Kidney (tissue), 14 donors: Measurements from ENCODE around the gene TBC1D1. TPM values are rescaled to one million over a fixed set of nuclear protein-coding genes. Genes with fewer than 3 reads are reported as not detected.

Experiments
- DNase-seq, 5 donors: peaks; one replicate each; pipeline ENCODE4 v3.0.0-alpha.2; 2013 to 2020
- FAIRE-seq: peaks from 2 replicates; lab custom pipeline; 2012; peaks lifted over from hg19 to GRCh38; lab: Jason Lieb, UNC
- H3K27ac ChIP-seq, 2 donors: one replicate each; pipeline ENCODE4 v1.7.0; 2013; ENCODE audit warnings: low read depth in 2 of 2, low read length in 2 of 2, inconsistent platforms in 1 of 2
- H3K27me3 ChIP-seq: one replicate; pipeline ENCODE4 v1.7.1; 2013; ENCODE audit warnings: low read length, inconsistent platforms; ENCODE audit not compliant: control insufficient read depth, insufficient read depth
- H3K36me3 ChIP-seq, 3 donors: one replicate each; pipeline versions ENCODE4 v1.7.0 to v1.7.1; 2013; ENCODE audit warnings: low read length in 3 of 3, control low read depth in 1 of 3, inconsistent platforms in 1 of 3; ENCODE audit not compliant: insufficient read depth in 3 of 3, control insufficient read depth in 2 of 3
- H3K4me1 ChIP-seq, 3 donors: one replicate each; pipeline versions ENCODE4 v1.7.0 to v1.7.1; 2013; ENCODE audit warnings: low read length in 3 of 3, inconsistent platforms in 1 of 3, low read depth in 1 of 3; ENCODE audit not compliant: control insufficient read depth in 2 of 3, insufficient read depth in 2 of 3
- H3K4me3 ChIP-seq, 3 donors: one replicate each; pipeline versions ENCODE4 v1.7.0 to v1.8.1; 2013; ENCODE audit warnings: low read length in 3 of 3, control low read depth in 1 of 3, inconsistent platforms in 1 of 3
- H3K9ac ChIP-seq, 3 donors: one replicate each; pipeline versions ENCODE4 v1.7.0 to v1.7.1; 2013; ENCODE audit warnings: low read length in 3 of 3, control low read depth in 1 of 3, inconsistent platforms in 1 of 3
- H3K9me3 ChIP-seq, 3 donors: one replicate each; pipeline versions ENCODE4 v1.7.0 to v1.7.1; 2013; ENCODE audit warnings: low read length in 3 of 3, control low read depth in 1 of 3, inconsistent platforms in 1 of 3; ENCODE audit not compliant: control insufficient read depth in 2 of 3, insufficient read depth in 1 of 3
- intact Hi-C: fragments of 100-400 bp; cut with DNase I; formaldehyde crosslinking; loops from one replicate; pipeline ENCODE4 v1.11.1; 2022
- polyA plus RNA-seq: library from polyadenylated mRNA; stranded (reverse); fragments of 350-450 nt; fragmentation: Illumina TruSeq; extraction: RNeasy Lipid Tissue Mini Kit (QIAGEN cat#74804); gene quantifications from one replicate; pipeline ENCODE4 v1.2.3, GENCODE V29; 2014; ENCODE audit warnings: low read depth, low replicate concordance; ENCODE audit not compliant: insufficient read depth
- total RNA-seq: library from RNA; stranded (reverse); fragmentation: NEBNext Ultra II Directional; extraction: Animal tissue kit (Norgen Biotek cat#: 25700); gene quantifications from one replicate; pipeline ENCODE4 v1.2.1, GENCODE V29; 2021
- TF ChIP-seq, protein P1 (sequence below): IDR thresholded peaks from 3 replicates; pipeline ENCODE4 v1.5.1; 2012; ENCODE audit warnings: mild to moderate bottlenecking, moderate library complexity, borderline replicate concordance; ENCODE audit not compliant: insufficient read depth; ENCODE audit errors: extremely low read depth
- donor health status: control.
- donor health status: control.
- donor health status: control.
- donor health status: control.
- donor health status: control.
- donor health status: DM: yes; HTN: yes; CAD: no.
- donor health status: Normal renal cell carcinoma (clear cell type).

TBC1D1 gene
- total and polyA plus RNA-seq, 2 donors from 2014 or later, result 170 to 182 TPM

DNA sequence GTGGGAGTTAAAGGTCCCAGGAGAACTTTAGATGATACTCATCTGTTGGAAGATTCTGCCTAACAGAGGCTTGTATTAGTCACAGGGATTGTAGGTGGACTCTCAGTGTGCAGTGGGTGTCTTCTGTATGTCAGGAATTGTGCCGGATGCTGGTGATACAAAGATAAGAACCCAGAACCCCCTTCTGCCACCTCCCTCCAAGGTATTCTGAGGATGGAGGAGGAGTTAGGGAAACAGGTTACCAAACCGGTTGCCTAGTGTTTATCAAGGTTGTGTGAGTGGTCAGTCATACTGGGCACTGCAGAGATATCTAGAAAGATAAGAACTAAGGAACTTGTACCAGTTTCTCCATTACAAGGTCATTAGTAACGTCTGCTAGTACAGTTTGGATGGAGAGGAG, 130.9 kb downstream of the TBC1D1 start:
- Histone ChIP-seq H3K4me1 (peaks cover 0 to 7% (median 6%) of the 10 kb centered on the region in 3 donors), H3K9ac (no peak overlapping the region), H3K27me3 (no peaks in the 10 kb centered on the region), H3K27ac (no peak overlapping the region), H3K36me3 (peaks cover 0 to 17% (median 9%) of the 10 kb centered on the region in 3 donors), H3K9me3 (no peaks in the 10 kb centered on the region), H3K4me3 (no peak overlapping the region)
- DNase-seq (no peak), FAIRE-seq (no peak)
- TF ChIP-seq, protein P1, sequence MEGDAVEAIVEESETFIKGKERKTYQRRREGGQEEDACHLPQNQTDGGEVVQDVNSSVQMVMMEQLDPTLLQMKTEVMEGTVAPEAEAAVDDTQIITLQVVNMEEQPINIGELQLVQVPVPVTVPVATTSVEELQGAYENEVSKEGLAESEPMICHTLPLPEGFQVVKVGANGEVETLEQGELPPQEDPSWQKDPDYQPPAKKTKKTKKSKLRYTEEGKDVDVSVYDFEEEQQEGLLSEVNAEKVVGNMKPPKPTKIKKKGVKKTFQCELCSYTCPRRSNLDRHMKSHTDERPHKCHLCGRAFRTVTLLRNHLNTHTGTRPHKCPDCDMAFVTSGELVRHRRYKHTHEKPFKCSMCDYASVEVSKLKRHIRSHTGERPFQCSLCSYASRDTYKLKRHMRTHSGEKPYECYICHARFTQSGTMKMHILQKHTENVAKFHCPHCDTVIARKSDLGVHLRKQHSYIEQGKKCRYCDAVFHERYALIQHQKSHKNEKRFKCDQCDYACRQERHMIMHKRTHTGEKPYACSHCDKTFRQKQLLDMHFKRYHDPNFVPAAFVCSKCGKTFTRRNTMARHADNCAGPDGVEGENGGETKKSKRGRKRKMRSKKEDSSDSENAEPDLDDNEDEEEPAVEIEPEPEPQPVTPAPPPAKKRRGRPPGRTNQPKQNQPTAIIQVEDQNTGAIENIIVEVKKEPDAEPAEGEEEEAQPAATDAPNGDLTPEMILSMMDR, result no peak
- intact Hi-C loops, result no loop called here

- no peak overlapping the region for H3K9ac ChIP-seq
- H3K4me3 ChIP-seq, result peak overlapping the region in 1 of 3 donors; percentile 23
- H3K27ac ChIP-seq, result peak overlapping the region in 1 of 2 donors; percentile 40
- no peaks in the 10 kb centered on the region for H3K9me3 ChIP-seq
- no peak for DNase-seq
- TF ChIP-seq, protein P1, result no peak
- peaks cover 0 to 17% (median 7%) of the 10 kb centered on the region in 3 donors for H3K36me3 ChIP-seq
- H3K4me1 ChIP-seq, result peaks cover 0 to 7% (median 6%) of the 10 kb centered on the region in 3 donors
- FAIRE-seq, result no peak
- H3K27me3 ChIP-seq, result no peaks in the 10 kb centered on the region
- intact Hi-C loops, result no loop called here
Measured at GRCh38 chr4:38023347-38024205, 132.7 kb downstream of the TBC1D1 start.

- intact Hi-C loops, result no loop called here
- Histone ChIP-seq H3K27me3 (no peaks in the 10 kb centered on the region), H3K9me3 (no peaks in the 10 kb centered on the region), H3K27ac (peak overlapping the region in 1 of 2 donors; percentile 40), H3K36me3 (peaks cover 0 to 17% (median 7%) of the 10 kb centered on the region in 3 donors), H3K4me1 (peaks cover 0 to 7% (median 6%) of the 10 kb centered on the region in 3 donors), H3K4me3 (peak overlapping the region in 1 of 3 donors; percentile 23), H3K9ac (no peak overlapping the region)
- FAIRE-seq (no peak), DNase-seq (peak in 2 of 5 donors; percentile 41 to 71)
- TF ChIP-seq, protein P1, result no peak
Measured at GRCh38 chr4:38024206-38024509, 133.3 kb downstream of the TBC1D1 start.
